NCI-H187 (cell line): Measurements from ENCODE around the gene ARPIN.
"Not testable (repeated sequence)": the region's sequence is repeated elsewhere in the genome, so short reads cannot be mapped to it uniquely, and the experiment has no call there.

Experiments
- DNase-seq, 2 experiments: peaks; one replicate each; lab custom pipeline; 2025; lab: John Stamatoyannopoulos, UW

Gene ARPIN

DNA sequence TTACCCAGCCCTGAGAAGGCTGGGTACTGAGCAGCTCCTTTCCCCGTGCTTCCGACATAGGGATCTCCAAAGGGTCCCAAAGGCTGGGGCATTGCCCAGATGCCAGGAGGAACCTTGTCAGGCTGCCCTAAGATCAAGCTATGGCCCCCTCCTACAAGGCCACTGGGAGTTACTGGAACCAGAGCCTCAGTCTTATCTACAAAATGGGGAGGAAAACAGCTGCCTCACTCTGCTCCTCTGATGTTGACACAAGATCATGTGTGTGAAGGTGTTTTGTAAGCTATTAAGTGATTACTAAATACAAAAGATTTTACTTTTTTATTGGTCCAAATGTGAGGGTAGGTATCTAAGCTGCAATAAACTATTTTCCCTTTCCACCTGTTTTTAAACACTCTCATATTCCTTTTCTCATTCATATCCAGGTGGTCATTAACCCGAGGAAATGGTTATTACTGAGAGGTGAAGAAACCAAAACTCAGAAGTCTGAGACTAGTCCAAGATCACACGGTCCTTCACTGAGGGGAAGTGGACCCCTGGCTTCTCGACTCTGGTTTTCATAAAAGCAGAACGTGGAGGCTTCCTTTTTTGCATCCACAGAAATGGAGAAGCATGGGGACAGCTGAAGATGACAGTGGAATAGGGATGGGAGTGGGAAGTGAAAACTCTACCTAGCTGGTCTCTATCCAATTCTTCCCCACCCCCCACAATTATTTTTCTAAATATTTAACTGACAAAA lies 1.7 kb downstream of the ARPIN start:
- no peak for DNase-seq

DNA sequence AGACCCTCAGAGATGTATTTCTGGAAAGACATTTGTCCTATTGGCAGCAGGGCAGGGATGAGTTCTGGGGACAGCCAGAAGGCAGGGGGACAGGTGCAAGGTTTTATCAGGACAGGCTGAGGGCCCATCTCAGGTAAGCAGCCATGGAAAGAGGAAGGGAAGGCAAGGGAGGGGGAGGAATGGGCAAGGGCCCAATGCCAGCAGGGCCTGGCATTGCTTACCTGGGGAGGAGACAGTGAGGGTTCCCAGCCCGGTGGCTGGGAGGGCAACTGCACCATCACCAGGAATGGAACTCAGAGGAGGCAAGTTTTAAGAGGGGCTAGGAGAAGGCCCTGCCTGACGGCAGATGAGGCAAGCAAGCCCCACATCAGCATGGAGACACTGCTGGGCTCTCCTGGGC lies 3.1 kb downstream of the ARPIN start:
- no peak for DNase-seq

DNA sequence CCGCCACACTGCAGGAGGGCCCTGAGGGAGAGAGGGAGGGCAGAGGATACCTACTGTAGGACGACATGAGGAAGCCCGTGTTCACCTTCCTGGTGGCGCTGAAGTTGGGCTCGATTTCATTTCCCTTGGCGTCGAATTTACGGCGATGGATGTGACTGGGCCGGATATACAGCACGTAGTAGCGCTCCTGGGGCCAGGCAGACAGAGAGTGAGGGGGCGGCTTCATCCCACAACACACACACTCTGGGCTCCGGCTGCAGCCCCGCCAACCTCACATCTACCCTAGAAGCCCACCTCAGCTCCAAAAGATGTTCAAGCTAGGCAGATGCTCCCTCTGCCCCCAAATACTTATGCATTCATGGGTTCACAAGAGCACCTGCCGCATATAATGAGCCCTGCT lies 4.5 kb downstream of the ARPIN start:
- DNase-seq = no peak

DNA sequence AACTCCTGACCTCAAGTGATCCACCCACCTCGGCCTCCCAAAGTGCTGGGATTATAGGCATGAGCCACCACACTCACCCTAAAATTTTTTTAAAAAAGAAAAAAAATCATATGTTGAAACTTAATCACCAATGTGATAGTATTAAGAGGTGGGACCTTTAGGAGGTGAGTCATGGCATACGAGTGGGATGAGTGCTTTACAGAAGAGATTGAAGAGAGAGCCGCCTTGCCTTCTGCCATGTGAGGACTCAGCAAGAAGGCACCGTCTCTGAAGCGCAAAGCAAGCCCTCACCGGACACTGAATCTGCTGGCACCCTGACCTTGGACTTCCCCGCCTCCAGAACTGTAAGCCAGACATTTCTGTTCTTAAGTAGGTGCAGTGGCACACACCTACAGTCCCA lies 5.5 kb downstream of the ARPIN start:
- no peak for DNase-seq

DNA sequence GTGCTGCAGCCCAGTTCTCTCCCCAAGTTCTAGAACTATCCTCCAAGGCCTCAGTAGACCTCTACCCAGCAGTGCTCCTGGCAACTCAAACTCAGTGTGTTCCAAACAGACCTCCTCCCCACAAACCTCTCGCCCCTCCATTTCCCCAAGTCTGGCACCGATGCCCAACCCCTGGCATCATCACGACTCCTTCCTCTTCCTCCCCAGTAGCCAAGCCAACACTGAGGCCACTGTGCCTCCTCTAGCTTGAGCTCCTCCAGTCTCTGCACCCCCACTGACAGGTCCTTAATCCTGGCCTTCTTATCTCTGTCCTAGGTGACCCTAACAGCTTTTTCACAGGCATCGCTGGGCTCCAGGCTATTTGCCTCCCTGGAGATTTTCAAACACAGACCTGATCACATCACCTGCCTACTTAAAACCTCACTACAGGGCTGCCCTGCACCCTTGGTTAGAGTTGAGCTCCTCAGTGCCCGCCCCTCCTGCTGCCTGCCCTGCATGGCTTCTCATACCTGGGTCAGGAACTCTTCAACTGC lies 6.8 kb downstream of the ARPIN start:
- DNase-seq = no peak

DNA sequence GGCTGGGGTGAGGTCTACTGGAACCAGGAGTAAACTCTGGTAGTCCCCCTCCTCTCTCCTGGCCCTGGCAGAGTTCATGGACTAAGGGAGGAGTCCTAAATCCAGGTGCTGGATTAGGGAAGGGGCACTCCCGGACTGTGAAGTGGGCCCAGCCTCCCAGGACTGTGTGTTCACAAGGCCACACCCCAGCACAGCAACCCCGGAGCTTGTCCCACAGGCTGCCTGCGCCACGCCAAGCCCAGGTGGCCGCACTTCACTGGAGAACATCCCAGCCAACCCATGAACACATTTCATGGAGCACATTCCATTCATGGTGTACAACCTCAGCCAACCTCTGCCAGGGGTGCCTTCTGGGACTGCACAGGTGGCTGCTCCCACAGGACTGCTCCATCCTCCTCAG lies 8.2 kb downstream of the ARPIN start:
- DNase-seq = no peak

DNA sequence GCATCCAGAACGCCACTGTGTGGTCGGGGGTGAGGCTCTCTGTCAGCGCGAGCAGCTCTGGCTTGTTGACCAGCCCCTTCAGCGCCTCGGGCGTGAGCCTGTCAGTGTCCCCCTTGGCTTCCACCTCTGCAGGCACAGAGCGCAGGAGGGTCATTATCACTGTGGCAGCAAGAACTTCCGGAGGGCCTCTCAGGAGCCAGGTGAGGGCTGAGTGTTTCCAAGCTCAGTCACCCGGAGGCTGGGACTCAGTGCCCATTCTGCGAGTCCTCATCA lies 9.0 kb downstream of the ARPIN start:
- no peak for DNase-seq

DNA sequence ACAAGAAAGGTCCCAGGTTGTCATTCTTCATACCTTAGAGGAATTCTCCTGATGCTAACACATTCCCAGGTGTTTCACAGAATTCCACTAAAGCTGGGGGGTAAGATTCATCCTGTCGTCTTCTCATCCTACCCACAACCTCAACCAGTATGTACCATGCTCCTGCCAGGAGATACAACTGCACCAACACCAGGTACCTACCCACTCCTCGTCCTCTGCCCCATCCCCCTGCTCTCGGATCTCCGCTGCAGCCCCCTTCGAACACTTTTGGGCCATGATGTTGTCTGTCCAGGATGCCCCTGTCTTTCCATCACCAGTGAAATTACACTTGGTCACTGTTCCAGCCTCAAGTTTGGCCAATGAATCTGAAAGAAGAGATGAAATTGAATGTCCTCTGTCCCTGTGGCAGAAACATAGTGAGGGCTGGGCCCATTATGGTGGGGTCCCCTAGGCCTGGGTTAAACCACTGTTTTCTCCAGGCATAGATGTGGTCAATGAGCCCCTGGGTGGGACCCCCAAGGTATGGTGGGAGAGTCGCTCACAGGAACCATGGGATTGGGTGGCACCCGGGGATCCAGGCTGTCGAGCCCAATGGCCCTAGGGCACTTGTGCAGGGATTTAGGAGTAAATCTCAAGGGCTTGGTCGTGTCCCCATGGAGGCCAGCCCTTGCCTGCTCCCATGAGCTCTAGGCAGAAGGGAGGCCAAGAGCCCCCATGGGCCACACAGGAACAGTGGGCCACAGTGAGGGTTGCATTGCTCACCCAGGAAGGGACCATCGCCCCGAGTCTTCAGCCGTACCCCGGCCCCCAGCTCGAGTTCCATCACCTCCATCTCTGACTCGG lies 9.5 kb downstream of the ARPIN start:
- no peak for DNase-seq

DNA sequence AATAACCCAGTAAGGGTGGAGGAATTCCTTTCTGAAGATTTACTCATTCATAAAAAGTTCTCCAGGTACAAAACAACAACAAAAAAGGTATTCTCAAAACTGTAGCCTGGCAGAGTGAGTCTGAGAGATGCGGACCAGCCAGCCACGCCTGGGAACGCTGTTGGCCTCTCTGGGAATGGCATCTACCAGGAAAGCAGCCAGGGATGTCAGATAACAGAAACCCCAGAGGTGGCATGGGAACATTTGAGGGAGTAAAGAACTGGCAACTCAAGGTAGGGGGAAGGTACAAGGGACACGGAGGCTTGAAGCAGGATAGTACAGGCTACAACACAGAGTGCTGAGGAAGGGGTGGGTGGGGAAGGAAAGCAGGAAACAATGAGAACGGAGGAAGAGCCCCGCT lies 11.9 kb downstream of the ARPIN start:
- DNase-seq = no peak

DNA sequence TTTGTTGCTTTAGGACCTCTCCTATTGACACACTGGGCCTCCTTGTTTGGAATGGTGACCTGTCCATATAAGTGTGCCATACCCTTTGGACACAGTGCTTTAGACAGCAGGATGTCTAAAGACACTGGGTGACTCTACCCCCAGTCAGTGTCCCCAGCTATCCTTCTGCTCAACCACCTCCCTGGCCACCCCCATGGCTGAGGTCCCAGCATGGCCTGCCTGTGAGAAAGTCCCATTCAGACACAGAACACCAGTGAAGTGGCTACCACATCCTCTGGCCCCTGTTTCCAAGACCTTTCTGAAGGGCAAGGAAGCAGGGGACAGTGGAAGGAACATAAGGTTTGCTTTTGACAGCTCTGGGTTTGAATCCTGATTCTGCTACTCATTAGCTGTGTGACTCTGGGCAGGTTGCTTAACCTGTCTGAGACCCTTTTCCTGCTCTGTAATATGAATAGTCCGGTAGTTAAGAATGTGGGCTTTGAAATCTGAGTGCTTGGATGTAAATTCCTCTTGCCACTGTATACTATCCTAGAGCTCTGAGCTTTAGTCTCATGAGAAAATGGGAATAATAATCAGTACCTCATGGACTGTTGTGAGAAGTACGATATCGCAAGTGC lies 12.7 kb downstream of the ARPIN start:
- no peak for DNase-seq

DNA sequence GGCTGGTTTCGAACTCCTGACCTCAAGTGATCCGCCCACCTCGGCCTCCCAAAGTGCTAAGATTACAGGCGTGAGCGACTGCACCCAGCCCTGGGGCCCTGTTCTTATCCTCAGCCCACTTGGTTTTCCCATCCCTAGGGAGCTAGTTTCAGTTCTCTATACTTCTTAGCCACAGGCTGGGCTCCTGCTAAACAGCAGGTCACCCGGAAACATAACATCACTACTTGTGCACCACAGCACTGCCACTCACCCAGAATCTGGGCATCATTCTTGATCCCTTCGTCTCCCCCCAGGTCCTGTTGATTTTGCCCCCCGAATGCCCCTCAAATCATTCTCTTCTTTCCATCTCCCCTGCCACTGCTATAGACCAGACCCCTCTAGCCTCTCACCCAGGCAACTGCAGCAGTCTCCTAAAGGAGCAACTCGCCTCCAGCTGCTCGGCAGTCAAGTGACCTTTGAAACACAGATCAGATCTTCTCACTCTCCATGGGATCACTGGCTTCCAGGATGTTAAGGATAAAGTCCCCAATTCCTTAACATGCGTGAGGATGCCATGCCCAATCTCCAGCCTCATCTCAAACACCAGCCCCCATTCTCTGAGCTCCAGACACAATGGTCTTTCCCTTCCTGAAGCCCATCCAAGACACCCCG lies 13.3 kb downstream of the ARPIN start:
- no peak for DNase-seq

DNA sequence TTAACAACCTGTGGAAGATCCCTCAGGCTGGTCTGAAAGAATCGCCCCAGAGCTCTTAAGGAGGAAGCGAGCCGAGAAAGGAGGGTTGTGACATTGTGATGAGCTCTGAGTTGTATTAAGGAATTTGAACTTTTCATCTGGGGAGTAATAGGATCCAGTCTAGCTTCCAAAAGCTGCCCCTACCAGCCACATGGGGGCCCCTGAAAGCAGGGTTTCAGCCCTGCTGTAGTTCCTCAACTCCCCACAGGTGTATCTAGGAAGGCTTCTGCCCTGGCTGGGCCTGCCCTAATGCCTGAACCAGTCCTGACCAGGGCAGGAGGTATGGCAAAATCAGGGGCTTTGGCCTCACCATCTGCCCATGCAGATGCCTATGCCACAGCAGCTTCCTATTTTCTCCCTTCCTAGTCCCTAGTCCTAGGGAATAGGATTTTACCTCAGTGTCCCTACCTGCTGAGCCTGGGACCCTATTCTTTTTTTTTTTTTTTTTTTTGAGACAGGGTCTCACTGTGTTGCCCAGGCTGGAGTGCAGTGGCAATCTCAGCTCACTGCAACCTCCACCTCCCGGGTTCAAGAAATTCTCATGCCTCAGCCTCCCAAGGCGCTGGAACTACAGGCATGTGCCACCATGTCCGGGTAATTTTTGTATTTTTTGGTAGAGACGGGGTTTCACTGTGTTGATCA lies 14.0 kb downstream of the ARPIN start:
- DNase-seq = no peak

DNA sequence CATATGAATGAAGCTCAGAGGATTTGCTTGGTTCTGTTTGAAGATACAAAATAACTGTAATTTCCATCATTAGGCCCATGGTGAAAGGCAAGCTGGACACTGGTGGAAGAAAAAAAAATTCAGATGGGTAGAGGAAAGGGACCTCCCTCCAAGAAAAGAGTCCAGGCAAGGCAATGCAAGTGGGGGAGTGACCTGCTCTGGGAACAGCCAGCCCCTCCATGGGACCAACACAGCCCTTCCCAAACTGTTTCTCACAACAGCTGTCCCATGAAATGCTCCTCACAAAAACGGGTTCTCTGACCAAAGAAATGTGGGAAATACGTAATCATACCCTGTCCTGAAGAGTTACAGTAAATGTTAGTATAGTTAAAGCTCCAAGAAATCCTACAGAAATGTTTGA lies 14.6 kb downstream of the ARPIN start:
- DNase-seq = no peak

DNA sequence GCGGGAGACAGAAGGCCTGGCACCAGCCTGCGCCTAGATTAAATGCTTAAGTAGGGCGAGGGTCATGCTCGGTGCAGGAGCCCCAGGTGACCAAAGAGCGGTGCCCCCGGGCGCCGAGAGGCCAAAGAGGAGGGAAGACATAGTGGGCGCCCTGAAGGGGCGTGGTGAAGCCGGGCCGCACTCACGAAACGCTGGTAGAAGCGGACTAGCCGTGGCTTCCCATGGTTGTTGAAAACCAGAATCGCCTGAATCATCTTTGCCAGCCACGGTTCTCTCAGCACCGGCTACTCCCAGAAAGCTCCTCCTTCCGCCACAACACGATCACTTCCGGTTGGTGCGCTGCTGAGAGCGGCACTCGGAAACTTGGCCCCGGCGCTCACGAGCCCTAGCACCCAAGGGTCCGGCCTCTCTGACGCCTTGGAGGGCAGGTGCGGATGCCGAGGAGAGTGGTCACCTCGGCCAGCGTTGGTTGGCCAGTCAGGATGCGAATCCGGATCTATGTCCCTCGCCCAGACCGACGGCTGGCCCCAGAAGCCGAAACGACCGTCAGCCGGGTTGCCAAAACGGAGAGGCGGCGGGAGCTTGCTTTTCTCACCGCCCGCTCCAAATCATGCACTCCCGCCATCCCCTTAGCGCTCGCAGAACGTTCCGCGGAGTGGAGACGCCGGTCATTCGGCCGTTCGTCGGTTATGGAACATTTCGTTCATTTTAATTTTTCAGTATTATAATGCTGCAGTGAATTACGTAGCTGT lies 18.9 kb downstream of the ARPIN start, which contains the start of gene AP3S2:
TSS of gene AP3S2 (minus strand) at position 299 of the 752 bp plus-strand sequence. CDS start at position 254, 45 bp downstream.
- peak; percentile 79 to 91 for DNase-seq

DNA sequence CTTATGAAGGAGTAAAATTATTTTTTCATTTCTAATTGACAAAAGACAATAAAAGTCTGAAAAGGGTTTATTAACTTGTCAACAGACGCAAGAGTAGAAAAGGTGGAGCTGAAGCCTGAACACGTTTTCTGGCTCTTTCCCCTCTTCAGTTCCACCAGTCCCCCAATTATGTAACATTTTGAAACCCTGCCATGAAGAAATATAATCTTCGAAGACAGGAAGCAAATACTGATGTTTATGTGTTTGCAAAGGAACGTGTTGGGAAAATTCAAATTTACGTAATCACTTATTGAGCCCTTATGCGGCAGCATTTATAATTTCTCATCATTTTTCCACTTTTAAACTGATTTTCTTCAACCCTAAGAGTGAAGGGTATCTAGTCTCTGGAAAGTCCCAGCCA lies 19.7 kb downstream of the ARPIN start:
- DNase-seq = no peak

DNA sequence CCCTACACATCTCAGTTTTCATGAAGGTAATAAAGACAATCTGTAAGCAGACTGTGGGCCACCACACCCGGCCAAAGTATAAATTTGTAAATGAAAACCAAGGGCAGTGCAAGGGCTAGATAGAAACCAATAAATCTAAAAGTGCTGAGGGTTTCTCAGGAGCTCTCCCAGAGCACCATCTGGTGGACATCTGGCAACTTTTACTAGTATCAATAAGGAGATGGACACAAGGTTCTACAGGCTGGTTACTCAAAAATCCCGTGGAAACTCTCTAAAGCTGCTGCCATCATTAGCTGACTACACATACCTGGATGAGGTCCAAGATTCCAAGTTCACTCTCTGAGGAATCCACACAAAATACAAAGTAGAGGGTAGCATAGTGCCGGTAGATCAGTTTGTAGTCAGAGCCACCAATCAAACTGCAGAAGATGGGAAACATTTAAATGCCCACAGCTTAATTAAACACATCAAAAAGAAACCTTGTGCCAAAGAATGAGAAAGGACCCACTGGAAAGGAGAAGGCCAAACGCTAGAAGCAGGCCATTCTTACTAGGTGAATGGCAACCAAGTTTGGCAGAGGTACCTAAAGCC lies 24.4 kb downstream of the ARPIN start:
- DNase-seq = no peak

DNA sequence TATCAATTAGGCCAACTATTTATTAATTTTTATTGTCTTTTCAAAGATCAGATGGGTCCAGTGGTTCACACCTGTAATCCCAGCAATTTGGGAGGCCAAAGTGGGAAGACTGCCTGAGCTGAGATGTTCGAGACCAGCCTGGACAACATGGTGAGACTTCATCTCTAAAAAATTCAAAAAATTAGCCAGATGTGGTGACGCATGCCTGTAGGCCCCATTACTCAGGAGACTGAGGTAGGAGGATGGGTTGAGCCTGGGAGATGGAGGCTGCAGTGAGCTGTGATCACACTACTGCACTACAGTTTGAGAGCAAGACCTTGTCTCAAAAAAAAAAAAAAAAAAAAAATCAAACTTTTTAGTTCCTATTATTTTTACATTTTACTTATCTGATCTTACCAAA lies 27.1 kb downstream of the ARPIN start:
- no peak for DNase-seq

DNA sequence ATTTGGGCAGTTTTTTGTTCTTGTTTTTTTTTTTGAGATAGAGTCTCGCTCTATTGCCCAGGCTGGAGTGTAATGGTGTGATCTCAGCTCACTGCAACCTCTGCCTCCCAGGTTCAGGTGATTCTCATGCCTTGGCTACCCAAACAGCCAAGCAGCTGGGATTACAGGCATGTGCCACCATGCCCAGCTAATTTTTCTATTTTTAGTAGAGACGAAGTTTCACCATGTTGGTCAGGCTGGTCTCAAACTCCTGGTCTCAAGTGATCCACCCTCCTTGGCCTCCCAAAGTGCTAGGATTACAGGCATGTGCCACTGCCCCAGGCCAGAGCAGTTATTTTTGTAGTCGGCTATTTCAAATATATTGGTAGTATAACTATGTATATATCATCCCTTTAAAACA lies 27.6 kb downstream of the ARPIN start:
- DNase-seq = not testable (repeated sequence)

DNA sequence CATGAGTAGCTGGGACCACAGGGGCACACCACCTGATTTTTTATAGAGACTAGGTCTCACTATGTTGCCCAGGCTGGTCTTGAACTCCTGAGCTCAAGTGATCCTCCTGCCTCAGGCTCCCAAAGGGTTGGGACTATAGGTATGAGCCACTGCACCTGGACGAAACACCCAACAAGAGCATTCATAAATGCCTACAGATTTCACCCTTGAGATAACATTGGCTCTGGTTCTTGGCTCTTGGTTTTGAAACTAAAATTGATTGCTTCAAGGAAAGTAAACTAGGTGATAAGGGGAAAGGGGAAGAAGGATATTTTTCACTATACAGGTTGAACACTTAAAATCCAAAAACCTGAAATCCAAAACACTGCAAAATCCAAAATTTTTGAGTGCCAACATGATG lies 29.2 kb downstream of the ARPIN start:
- DNase-seq = no peak

DNA sequence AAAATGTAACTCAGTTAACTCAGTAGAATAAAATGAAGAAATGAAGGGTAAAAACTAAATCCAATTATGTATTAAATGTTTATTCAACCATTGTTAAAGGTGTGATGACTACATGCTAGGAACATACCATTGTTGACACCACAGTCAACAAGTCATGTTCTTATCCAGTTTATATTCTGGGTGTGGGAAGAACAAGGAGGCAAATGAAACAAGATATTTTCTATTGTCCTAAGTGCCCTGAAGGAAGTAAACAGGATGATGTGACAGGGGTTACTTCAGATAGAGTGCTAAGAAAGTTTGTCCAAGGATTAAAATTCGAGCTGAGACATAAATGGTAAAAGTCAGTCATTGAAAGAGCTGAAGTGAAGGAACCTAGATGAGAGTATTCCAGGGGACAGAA lies 32.0 kb downstream of the ARPIN start:
- no peak for DNase-seq

DNA sequence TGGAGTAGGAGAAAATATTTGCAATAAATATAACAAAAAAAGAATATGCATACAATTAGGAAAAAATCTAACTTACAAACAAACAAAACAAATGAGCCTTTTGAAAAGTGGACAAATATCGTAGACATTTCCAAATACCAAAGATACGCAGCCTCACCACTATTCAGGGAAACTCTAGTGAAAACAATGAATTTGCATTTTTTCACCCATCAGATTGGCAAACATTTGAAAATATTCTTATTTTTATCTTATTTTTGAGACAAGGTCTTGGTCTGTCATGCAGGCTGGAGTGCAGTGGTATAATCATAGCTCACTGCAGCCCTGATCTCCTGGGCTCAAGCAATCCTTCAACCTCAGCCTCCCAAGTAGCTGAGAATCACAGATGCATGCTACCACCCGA lies 34.4 kb downstream of the ARPIN start:
- no peak for DNase-seq
